GM21825 (cell line): ENCODE measurements around the gene ITGB5.
A peak's percentile ranks its signal among the peaks of the same experiment; 100 is the strongest.

Experiments
- ATAC-seq: cut with Tn5 transposase; IDR thresholded peaks from one replicate; pipeline ENCODE4 v1.9.1; 2021; ENCODE audit warnings: mild to moderate bottlenecking, moderate library complexity; ENCODE audit not compliant: unreplicated experiment

The ITGB5 gene

GRCh38 chr3:124774327-124774718 lies 112.8 kb downstream of the ITGB5 start:
- no peak for ATAC-seq

GRCh38 chr3:124773351-124774326 lies 113.5 kb downstream of the ITGB5 start:
- ATAC-seq: no peak

GRCh38 chr3:124772081-124772831 lies 114.9 kb downstream of the ITGB5 start:
- no peak for ATAC-seq

GRCh38 chr3:124771083-124771445 lies 116.1 kb downstream of the ITGB5 start:
- no peak for ATAC-seq

GRCh38 chr3:124770336-124771082 lies 116.7 kb downstream of the ITGB5 start:
- ATAC-seq: no peak

- ATAC-seq: no peak
Measured at GRCh38 chr3:124769462-124769861, 117.7 kb downstream of the ITGB5 start.

- ATAC-seq: peak; percentile 60
Measured at GRCh38 chr3:124768812-124769211, 118.4 kb downstream of the ITGB5 start.

- ATAC-seq: no peak
Measured at GRCh38 chr3:124767691-124768090, 119.5 kb downstream of the ITGB5 start.

GRCh38 chr3:124767264-124767663 lies 119.9 kb downstream of the ITGB5 start:
- ATAC-seq: no peak

GRCh38 chr3:124766113-124767095 lies 120.8 kb downstream of the ITGB5 start:
- no peak for ATAC-seq

- no peak for ATAC-seq
Measured at GRCh38 chr3:124765197-124765840, 121.8 kb downstream of the ITGB5 start.

- ATAC-seq: no peak
Measured at GRCh38 chr3:124764746-124765145, 122.4 kb downstream of the ITGB5 start.

- ATAC-seq: no peak
Measured at GRCh38 chr3:124763644-124764358, 123.4 kb downstream of the ITGB5 start.

GRCh38 chr3:124763206-124763605 lies 124.0 kb downstream of the ITGB5 start:
- no peak for ATAC-seq

GRCh38 chr3:124762661-124763011 lies 124.5 kb downstream of the ITGB5 start:
- no peak for ATAC-seq

GRCh38 chr3:124761935-124762660 lies 125.1 kb downstream of the ITGB5 start:
- no peak for ATAC-seq

GRCh38 chr3:124761250-124761796 lies 125.8 kb downstream of the ITGB5 start:
- peak; percentile 65 for ATAC-seq

GRCh38 chr3:124760601-124761000 lies 126.6 kb downstream of the ITGB5 start:
- ATAC-seq: no peak
